Sciatic nerve (tissue), 2 donors: Measurements from ENCODE around the gene TENM4. TPM values are rescaled to one million over a fixed set of nuclear protein-coding genes. Genes with fewer than 3 reads are reported as not detected.

Source experiments
- ATAC-seq: fragments of 200-7000 bp; cut with Tn5 transposase; one replicate; pipeline ENCODE4 v1.9.1; 2020; ENCODE audit warnings: mild to moderate bottlenecking, moderate library complexity
- DNase-seq: peaks from one replicate; pipeline ENCODE4 v3.0.0-alpha.2; 2020; ENCODE audit warnings: low spot score
- intact Hi-C: fragments of 100-400 bp; cut with DNase I; formaldehyde crosslinking; loops from one replicate; pipeline ENCODE4 v1.14.2; 2022
- total RNA-seq: library from RNA; stranded (reverse); fragmentation: NEBNext Ultra II Directional; extraction: Animal tissue kit (Norgen Biotek cat#: 25700); gene quantifications from one replicate; pipeline ENCODE4 v1.2.1, GENCODE V29; 2021
- donor health status: DM: no; HTN: no; CAD: no.
- donor health status: DM: no; HTN: no; CAD: no.

The TENM4 gene
- total RNA-seq, 1 donor from 2014 or later: 16.5 TPM

DNA sequence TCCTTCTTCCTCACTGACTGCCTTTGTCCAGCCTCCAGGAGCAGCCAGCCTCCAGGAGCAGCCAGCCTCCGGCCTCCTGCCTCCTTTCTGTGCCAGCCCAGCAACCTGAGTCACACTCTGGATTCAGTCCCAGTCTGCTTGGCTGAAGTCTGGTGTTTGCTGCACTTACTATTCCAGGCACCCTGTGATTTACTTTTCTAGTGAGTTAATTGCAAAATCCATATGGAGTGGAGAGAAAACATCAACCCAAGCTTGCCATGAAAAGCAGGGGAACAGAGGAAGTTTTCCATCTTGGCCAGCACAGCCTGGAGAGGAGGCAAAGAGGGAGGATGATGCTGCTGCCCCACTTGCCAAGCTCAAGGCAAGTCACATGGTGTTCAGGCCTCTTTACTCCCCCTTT lies 400.5 kb downstream of the TENM4 start:
- intact Hi-C loops: no loop called here
- DNase-seq (no peak), ATAC-seq (no peak)

DNA sequence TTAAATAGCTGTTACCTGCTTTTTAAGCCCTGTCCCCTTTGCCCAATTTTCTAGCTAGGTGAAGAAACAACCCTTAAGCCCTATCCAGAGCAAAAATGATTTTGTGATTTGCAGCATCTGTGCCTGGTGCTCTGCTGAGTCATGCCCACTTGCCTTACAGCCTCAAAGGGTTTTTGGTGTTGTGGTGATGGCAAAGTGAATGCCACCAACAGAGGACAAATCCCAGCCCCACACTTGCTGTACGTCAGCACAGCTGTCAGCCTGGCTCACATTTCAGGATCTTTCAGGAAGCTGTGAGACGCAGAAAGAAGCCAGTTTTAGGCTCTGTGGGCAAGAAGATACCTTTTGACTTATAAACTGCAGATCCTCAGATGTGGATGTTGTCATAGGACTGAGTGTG lies 401.7 kb downstream of the TENM4 start:
- intact Hi-C loops: no loop called here
- ATAC-seq: no peak
- no peak for DNase-seq

DNA sequence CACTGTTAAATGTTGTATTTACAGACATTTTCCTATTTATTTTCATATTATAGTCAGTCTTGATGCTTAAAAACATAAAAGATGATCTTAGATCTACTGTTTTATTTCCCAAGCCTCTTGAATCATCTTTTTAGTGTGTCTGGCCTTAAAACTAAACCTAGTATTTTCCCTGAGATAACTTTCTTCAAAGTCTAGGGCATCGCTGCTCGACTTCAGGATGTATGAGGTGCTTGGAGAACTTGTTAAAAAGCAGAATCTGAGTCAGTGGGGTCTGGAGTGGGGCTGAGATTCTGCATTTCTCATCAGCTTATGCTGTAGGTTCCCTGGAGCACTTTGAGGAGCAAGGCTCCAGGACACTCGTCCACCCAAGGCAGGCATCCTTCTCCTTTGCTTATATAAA lies 404.9 kb downstream of the TENM4 start:
- no peak for ATAC-seq
- DNase-seq: no peak
- intact Hi-C loops: no loop called here

DNA sequence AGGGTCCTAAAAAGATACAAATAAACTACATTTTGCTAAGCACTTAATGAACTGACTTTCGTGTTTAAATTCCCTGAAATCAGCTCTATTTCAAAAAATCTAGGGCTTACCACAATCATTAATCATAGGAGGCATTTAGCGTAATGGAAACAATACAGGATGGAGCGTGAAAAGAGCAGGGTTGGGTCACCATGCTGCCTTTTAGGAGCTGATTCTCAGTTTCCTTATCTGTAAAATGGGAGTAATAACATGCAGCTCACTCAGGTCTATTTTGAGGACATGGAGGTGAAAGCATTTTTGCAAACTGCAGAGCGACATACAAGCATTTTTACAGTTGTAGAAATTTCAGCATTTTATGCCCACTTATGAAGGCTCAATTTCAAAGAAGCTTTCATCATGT lies 407.0 kb downstream of the TENM4 start:
- intact Hi-C loops: no loop called here
- DNase-seq (no peak), ATAC-seq (no peak)

DNA sequence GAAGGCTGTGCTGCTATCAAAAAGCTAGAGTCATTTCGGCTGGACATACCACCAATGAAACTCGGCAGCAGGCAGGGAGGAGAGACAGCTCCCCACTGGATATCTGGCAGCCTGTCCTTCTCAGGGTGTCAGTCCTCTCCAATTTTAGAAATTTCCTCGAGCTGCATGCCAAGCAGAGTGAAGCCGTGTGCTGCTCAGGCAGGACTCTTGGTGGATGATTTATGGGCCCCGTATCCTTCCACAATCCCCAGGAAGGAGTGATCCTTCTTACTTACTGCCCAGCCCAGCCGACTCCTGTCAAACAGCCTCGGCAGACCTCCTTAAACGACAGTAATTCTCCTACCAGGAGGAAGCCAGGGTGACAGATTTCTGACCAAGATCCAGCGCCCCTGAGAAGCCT lies 410.4 kb downstream of the TENM4 start:
- DNase-seq (no peak), ATAC-seq (no peak)
- intact Hi-C loops: no loop called here

DNA sequence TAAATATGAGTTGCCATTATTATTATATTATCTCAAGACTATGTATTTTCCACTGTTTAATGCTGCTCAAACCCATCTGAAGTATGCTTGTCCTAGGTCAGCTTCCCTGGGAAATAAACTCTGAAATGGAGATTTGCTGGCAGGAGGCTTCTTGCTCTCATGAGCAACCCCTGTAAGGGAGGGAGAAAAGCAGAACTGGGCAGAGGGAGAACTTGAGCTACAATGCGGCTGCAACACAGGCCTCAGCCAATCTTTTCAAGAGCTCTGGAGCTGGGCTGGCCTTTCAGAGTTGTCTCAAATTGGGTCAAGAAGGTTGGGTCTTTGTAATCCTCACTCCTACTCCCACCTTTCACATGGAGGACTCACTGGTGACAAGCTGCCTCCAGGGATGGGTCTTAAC lies 412.6 kb downstream of the TENM4 start:
- DNase-seq (no peak), ATAC-seq (no peak)
- intact Hi-C loops: no loop called here

DNA sequence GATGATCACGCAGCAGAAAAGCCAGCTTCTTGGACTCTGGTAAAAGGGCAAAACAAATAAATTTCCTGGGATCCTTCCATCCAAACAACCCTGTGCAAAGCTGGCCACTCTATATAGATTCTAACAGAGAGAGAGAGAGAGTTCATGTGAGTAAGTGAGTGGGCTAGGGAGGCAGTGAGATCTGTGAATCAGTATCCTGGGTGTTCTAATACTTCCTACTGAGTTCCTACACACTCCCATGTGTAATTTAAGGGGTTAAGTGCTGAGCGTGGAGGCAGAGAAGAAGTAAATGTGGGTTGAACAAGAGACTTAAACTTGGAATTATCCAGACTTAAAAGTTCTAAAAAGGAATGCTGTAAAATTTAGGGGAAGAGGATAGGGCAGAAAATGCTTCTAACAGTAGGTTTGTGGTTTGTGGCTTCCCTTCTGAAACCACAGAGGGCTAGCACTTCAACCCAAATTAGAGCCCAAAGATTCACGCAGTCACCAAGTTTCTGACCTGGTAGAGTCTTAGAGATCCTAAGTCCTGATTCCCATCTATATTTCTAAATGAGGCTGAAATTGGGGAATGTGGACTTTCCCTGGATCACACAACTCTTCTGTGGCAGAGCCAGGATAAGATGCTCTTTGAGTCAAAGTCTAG lies 413.9 kb downstream of the TENM4 start:
- DNase-seq: no peak
- no peak for ATAC-seq
- intact Hi-C loops: no loop called here

DNA sequence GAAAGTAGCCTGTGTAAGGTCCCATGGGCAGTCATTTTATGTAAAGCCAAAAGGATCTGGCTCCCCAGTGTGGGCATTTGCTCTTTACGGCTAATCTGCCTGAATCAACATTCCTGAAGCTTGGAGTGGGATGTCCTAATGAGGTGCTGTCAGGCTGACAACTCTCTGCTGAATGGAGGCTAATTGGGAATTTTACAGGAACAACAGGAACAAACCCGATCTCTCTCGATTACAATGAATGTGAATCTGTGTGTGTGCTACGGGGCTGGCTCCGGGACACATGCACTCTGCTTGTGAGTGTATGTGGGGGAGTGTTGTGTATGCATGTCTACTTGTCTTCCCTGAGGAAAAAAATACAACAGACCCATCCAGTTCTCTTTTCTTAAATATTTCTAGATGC lies 415.2 kb downstream of the TENM4 start:
- DNase-seq (no peak), ATAC-seq (no peak)
- intact Hi-C loops: no loop called here

DNA sequence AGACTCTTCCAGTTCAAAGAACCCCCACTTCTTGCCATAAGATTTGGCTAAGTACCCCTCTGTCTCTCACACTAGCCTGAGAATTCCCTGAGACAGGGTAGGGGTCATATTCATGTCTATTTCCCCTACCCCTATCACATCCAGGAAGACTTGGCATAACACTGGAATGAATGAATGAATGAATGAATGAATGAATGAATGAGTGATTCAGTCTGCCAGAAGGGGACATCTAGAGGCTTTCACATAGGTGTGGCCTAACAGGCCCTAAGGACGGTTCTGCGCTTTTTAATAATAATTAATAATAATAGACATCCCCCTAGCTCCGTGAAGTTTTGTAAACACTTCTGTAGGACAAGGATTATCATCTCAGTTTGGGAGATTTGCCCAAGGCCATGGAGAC lies 415.7 kb downstream of the TENM4 start:
- ATAC-seq (no peak), DNase-seq (no peak)
- intact Hi-C loops: no loop called here

DNA sequence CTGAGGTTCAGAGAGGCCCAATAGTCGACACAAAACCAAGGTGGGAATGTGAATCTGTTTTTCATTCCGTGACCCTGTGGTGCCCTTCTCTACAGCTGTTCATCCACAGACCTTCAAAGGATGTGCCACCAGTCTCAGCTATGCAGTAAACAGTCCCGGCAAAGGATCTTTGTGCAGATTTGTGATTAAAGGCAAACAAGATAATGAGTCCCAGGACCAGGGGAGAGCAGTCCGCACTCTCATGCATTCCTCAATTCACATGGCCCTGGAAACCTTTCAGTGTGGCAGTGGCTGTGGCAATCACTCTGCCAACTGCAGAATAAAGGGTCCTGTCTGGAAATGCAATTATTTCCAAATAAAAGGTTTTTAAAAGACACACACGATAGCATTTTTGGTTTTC lies 418.6 kb downstream of the TENM4 start:
- ATAC-seq (no peak), DNase-seq (no peak)
- intact Hi-C loops: no loop called here

DNA sequence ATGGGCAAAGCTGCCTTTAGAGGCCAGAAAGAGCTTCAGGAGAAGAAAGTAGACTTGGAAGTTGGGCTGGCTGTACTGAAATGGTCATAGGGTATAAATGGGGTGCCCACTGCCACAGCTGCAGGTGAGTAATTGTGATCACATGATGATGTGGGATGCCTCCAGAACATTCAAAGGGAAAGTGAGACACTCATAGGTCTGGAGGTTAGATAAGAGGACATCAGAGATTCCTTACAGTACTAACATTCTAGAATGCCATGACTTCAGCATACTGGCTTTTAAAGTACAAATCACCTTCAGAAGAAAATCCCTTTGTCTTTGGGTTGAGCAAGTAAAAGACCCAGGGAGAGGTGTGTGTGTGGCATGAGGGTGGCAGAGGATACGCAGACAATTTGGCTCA lies 419.2 kb downstream of the TENM4 start:
- ATAC-seq (no peak), DNase-seq (no peak)
- intact Hi-C loops: no loop called here

DNA sequence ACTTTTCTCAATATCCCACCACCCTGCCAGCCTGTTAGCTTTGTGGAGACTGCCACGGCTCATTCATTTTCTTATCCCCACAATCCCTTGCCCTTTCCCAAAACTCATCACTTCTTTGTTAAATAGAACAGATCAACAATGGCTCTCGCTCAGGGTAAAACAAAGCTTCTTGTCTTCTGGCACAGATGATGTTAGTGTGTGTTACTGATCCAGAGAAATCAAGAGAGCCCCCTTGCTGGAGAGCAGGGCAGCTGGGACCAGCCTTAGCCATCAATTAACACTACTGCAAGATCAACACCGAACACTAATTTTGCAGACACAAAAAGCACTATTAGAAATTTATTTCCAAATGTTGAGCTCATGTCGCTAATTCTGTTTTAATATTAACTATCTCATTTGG lies 420.9 kb downstream of the TENM4 start:
- intact Hi-C loops: no loop called here
- DNase-seq (no peak), ATAC-seq (no peak)

DNA sequence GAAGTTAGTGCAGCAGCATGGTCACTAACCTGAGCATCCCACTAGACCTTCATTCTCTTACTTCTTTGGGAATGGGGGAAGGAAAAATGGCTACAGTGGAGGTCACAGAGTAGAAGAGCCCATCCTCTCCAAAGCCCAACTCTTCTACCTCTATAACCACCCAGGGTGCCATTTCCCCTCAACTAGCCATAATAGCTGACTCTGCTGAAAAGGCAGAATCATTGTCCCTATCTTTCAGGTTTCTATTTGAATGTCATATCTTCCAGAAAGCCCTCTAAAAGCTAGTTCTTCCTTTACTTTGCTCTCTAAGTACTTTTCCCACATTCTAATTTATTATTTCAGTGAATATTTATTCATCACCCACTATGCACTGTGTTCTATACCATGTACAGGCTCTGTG lies 421.6 kb downstream of the TENM4 start:
- ATAC-seq (no peak), DNase-seq (no peak)
- intact Hi-C loops: no loop called here

DNA sequence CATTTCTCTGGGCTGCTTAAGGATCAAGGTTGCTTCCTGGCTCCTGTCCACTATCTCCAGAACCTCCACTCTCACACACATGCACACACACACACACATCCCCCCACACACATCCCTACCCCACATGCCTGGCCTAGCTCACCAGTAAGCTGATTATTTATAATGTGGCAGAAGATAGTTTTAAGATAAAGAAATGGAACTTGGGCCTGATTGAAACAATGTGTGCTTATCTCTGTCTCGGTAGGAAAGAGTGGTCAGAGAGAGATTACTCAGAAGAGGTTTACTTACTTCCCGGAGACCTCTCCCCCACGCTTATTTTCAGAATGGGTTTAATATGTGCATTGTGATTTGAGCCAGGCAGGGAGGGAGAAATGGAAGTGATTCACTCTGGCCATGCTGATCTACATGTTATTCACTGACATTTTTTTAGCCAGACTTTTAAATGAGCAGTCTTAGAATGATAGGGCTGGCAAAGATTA lies 422.4 kb downstream of the TENM4 start:
- no peak for ATAC-seq
- no peak for DNase-seq
- intact Hi-C loops: no loop called here

DNA sequence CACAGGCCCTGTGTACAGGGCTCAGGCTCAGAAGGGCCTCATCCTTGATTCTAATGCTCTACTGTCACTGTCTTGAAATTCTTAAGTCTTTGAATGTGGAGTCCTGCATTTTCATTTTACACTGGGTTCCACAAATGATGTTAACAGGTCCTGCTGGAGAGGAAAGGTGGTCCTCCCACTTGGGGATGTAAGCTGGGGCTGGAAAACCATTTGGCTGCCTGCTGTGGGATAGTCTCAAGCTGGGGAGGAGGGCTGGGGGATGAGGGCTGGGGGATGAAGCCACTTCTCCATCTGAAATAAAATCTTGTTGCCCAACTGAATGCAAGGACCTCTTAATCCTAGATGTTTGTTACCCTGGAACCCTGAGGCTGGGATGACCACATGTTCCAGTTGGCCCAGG lies 423.0 kb downstream of the TENM4 start:
- no peak for ATAC-seq
- DNase-seq: no peak
- intact Hi-C loops: no loop called here

DNA sequence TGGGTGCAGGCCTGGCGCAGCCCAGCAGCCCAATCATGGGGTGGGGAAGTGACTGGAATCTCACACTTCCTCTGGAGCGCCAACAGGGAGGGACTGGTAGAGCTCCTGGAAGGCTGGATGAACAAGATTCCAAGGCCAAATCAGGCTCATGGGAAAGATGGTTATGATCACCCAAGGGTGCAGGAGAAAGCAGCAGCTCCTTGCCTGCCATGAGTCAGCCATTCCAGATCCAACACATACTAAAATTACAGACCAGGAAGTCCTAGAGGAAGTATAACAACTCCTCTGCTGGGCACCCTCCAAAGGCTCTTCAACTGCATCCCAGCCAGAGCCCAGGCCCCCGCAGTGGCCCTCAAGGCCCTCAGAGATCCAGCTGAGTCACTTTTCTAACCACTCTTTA lies 427.3 kb downstream of the TENM4 start:
- DNase-seq: no peak
- ATAC-seq: no peak
- intact Hi-C loops: no loop called here

DNA sequence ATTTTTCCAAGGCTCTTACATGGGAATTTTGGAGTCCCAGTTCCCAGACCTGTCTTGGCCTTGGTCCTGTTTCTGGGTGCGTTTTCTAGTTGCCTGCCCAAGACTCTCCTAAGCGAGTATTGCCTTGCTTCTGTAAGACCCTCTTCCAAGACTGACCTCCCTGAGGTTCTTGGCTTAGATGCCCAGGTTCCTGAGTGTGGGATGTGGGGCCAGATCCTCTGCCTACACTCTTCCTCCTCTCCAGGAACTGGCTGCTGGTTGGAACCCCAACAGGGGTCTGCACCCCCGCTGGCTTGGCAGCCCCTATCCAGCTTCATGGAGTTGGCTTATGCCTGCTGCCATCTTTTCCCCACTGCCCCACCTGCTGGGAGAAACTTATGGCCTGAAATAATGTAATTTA lies 429.5 kb downstream of the TENM4 start:
- no peak for ATAC-seq

DNA sequence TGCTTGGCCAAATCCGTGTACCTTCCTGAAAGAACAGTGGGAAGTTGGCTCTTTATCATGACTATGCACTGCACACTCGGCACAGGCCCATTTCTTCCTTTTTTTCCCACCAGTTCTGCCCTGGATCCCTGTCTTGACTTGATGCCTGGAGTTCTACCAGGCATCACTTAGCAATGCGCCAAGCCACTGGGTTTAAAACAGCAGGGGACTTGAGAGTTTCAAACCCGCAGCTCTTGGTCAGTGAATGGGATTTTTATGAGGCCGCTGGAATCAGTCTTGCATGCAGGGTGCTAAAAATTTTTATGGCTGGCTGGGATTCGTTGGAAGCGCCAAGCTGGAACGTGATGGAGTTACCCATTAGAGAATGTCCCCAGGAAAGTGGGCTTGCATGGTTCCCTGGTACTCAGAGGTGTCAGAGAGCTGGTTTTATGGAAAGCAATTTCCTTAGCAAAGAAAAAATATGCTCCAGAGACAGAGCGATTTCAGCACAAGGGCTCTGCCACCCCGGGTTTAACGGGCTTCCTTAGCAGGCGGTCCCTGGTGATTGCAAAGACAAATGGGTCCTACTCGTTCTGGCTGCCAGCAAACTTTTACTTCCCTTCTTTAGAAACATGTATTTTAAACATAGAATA lies 432.9 kb downstream of the TENM4 start:
- ATAC-seq (no peak), DNase-seq (no peak)
- intact Hi-C loops: no loop called here

More for the DNA sequence above, 429.5 kb downstream of the TENM4 start:
- DNase-seq: no peak
- intact Hi-C loops: no loop called here

DNA sequence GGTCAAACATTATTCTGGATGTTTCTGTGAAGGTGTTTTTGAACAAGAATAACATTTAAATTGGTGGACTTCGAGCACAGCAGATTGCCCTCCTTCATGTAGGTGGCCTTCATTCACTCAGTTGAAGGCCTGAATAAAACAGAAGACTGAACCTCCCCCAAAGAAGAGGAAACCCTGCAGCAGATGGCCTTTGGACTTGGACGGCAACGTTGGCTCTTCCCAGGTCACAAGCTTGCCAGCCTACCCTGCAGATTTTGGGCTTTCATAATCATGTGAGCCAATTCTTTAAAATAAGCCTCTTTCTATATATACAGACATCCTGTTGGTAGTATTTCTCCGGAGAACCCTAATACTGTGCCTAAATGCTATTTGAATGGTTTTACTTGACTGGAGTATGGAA lies 434.0 kb downstream of the TENM4 start:
- intact Hi-C loops: no loop called here
- no peak for ATAC-seq

DNA sequence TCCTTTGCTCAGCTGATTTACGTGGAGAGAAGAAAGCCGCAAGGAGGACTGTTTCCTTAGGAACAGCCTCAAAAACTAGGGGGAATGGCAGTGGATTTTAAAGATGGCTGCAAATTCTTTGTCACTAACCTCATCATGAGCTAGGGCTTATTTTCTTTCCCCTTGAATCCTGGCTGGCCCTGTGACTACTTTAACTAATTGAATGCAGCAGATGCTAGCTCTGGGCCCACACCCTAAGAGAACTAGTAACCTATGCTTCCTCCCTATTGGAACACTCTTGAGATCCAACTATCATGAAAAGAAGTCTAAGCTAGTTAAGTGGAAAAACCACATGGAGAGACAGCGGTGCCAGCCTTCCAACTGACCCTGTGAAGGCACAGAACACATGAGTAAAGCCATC lies 444.8 kb downstream of the TENM4 start:
- intact Hi-C loops: no loop called here
- no peak for ATAC-seq
- DNase-seq: no peak

More for the DNA sequence above, 434.0 kb downstream of the TENM4 start:
- DNase-seq: no peak

DNA sequence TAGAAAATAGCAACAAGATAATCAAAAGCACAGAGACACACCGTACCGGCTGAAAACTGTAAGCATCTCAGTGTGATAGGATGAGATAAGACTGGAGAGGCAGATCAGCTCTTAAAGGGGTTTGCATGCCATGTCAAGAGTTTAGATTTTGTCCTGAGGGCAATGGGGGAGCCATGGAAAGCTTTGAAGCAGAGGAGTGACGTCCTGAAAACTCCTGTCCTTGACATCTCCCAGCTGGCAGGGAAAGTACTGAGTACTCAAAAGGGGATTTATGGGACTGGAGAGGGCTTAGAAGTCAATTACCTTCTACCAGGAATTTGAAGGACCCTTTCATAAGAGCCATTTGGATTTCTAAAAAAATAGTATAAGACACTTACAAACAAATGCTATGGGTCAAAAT lies 445.7 kb downstream of the TENM4 start:
- intact Hi-C loops: no loop called here
- ATAC-seq (no peak), DNase-seq (no peak)
